ENCODE results near the gene CFAP161.

DNA sequence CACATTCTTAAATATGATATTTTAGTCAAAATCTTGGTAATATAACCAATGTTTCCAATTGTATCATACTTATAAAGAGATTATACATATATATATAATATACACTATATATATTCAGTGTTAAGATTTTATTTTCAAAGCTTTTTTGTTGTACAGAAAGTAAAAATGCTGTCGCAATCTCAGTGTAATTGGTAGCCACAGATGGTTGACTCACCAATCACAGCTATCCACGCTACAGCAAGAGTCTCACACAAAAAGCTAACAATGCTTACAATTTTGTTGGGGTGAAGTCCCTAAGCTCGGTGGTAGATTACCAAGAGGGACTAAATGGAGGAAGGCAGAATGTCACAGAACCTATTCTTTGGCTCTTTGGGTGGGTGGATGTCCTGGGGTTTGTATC is 16.9 kb upstream of the CFAP161 start:
- TF ChIP-seq, protein P1, sequence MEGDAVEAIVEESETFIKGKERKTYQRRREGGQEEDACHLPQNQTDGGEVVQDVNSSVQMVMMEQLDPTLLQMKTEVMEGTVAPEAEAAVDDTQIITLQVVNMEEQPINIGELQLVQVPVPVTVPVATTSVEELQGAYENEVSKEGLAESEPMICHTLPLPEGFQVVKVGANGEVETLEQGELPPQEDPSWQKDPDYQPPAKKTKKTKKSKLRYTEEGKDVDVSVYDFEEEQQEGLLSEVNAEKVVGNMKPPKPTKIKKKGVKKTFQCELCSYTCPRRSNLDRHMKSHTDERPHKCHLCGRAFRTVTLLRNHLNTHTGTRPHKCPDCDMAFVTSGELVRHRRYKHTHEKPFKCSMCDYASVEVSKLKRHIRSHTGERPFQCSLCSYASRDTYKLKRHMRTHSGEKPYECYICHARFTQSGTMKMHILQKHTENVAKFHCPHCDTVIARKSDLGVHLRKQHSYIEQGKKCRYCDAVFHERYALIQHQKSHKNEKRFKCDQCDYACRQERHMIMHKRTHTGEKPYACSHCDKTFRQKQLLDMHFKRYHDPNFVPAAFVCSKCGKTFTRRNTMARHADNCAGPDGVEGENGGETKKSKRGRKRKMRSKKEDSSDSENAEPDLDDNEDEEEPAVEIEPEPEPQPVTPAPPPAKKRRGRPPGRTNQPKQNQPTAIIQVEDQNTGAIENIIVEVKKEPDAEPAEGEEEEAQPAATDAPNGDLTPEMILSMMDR (IDR thresholded peaks at IDR 0.05; ENCODE audit: low read depth, low read length, missing input control) = no peak
- no peak for TF ChIP-seq HNF4A (conservative IDR thresholded peaks at IDR 0.05)
- TF ChIP-seq RAD21 (IDR thresholded peaks at IDR 0.05) = no peak
- TF ChIP-seq SP1 (IDR thresholded peaks at IDR 0.05) = no peak
- TF ChIP-seq, protein P2, sequence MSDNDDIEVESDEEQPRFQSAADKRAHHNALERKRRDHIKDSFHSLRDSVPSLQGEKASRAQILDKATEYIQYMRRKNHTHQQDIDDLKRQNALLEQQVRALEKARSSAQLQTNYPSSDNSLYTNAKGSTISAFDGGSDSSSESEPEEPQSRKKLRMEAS (IDR thresholded peaks at IDR 0.05) = no peak
- TF ChIP-seq, protein P3, sequence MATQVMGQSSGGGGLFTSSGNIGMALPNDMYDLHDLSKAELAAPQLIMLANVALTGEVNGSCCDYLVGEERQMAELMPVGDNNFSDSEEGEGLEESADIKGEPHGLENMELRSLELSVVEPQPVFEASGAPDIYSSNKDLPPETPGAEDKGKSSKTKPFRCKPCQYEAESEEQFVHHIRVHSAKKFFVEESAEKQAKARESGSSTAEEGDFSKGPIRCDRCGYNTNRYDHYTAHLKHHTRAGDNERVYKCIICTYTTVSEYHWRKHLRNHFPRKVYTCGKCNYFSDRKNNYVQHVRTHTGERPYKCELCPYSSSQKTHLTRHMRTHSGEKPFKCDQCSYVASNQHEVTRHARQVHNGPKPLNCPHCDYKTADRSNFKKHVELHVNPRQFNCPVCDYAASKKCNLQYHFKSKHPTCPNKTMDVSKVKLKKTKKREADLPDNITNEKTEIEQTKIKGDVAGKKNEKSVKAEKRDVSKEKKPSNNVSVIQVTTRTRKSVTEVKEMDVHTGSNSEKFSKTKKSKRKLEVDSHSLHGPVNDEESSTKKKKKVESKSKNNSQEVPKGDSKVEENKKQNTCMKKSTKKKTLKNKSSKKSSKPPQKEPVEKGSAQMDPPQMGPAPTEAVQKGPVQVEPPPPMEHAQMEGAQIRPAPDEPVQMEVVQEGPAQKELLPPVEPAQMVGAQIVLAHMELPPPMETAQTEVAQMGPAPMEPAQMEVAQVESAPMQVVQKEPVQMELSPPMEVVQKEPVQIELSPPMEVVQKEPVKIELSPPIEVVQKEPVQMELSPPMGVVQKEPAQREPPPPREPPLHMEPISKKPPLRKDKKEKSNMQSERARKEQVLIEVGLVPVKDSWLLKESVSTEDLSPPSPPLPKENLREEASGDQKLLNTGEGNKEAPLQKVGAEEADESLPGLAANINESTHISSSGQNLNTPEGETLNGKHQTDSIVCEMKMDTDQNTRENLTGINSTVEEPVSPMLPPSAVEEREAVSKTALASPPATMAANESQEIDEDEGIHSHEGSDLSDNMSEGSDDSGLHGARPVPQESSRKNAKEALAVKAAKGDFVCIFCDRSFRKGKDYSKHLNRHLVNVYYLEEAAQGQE (IDR thresholded peaks at IDR 0.05) = no peak
- TF ChIP-seq EGR1 (IDR thresholded peaks at IDR 0.05; ENCODE audit: low read depth in 2 of 2) = no peak
- no peak for TF ChIP-seq TAF1 (conservative IDR thresholded peaks at IDR 0.05)
- no peak for TF ChIP-seq YY1 (IDR thresholded peaks at IDR 0.05)
- no peak for TF ChIP-seq JUND (IDR thresholded peaks at IDR 0.05)
- TF ChIP-seq, protein P4, sequence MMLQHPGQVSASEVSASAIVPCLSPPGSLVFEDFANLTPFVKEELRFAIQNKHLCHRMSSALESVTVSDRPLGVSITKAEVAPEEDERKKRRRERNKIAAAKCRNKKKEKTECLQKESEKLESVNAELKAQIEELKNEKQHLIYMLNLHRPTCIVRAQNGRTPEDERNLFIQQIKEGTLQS (IDR thresholded peaks at IDR 0.05) = no peak
- TF ChIP-seq, protein P5, sequence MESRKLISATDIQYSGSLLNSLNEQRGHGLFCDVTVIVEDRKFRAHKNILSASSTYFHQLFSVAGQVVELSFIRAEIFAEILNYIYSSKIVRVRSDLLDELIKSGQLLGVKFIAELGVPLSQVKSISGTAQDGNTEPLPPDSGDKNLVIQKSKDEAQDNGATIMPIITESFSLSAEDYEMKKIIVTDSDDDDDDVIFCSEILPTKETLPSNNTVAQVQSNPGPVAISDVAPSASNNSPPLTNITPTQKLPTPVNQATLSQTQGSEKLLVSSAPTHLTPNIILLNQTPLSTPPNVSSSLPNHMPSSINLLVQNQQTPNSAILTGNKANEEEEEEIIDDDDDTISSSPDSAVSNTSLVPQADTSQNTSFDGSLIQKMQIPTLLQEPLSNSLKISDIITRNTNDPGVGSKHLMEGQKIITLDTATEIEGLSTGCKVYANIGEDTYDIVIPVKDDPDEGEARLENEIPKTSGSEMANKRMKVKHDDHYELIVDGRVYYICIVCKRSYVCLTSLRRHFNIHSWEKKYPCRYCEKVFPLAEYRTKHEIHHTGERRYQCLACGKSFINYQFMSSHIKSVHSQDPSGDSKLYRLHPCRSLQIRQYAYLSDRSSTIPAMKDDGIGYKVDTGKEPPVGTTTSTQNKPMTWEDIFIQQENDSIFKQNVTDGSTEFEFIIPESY (IDR thresholded peaks at IDR 0.05) = no peak
- no peak for TF ChIP-seq NR2F2 (IDR thresholded peaks at IDR 0.05)
- no peak for TF ChIP-seq GABPA (IDR thresholded peaks at IDR 0.05 in 1 of 2, conservative IDR thresholded peaks at IDR 0.05 in 1 of 2)

Data from liver (tissue), 3 donors.